ENCODE results near the gene LCE3A. TPM values are rescaled to one million over a fixed set of nuclear protein-coding genes. Genes with fewer than 3 reads are reported as not detected.
A peak's percentile ranks its signal among the peaks of the same experiment; 100 is the strongest.
"Not testable (repeated sequence)": the region's sequence is repeated elsewhere in the genome, so short reads cannot be mapped to it uniquely, and the experiment has no call there.

Gene LCE3A, protein sequence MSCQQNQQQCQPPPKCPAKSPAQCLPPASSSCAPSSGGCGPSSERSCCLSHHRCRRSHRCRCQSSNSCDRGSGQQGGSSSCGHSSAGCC
- total RNA-seq (2014; rRNA removed) = not detected in 2 replicates
- polyA plus RNA-seq (2012) = not detected

- peak; percentile 91 for DNase-seq (ENCODE audit: low read depth)
Measured at GRCh38 chr1:152622803-152623202, at the start of gene LCE3A. Gene LCE3A, minus strand, starts transcription at chr1:152623103. Its CDS starts 0 bp downstream, at chr1:152623103.

- DNase-seq (ENCODE audit: low read depth) = no peak
Measured at GRCh38 chr1:152667648-152668047, 44.7 kb upstream of the LCE3A start.

GRCh38 chr1:152666171-152666570 is 43.3 kb upstream of the LCE3A start:
- not testable (repeated sequence) for DNase-seq (ENCODE audit: low read depth)

DNA sequence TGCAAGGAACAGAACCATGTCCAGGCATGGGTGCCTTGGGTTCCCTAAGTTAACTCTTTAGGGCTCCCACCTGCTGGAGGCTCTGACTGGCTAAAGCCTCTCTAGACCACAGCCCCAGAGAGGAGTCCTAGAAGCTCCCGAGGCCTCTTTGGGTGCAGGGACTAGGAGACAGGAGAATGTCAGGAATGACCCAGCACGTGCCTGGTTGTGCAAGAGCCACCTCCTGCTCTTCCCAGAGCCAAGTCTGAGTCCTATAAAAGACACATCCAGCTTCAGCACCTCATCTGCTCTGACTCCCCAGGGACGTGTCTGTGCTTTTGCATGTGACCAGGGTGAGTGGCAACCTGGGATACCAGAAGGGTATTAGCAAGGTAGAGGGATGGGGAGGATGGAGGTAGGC is 40.2 kb upstream of the LCE3A start, which contains the start of gene LCE2D:
Gene LCE2D, plus strand, starts transcription at position 283 of the 400 bp plus-strand sequence. CDS start 726 bp downstream, outside the sequence.
- DNase-seq (ENCODE audit: low read depth) = no peak

- no peak for DNase-seq (ENCODE audit: low read depth)
Measured at GRCh38 chr1:152658649-152659048, 35.7 kb upstream of the LCE3A start.

DNA sequence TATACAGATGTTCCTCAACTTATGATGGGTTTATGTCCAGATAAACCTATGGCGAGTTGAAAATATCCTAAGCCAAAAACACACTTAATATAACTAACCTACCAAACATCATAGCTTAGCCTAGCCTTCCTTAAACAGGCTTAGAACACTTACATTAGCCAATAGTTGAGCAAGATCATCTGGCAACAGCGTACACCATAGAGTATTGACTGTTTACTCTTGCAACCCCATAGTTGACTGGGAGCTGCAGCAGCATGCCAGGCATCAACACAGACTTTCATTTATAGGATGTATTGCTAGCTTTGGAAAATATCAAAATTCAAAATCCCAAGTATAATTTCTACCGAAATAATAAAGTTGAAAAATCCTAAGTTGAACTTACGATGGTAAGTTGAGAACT is 34.8 kb upstream of the LCE3A start:
- DNase-seq (ENCODE audit: low read depth) = no peak

- DNase-seq (ENCODE audit: low read depth) = no peak
Measured at GRCh38 chr1:152656459-152656858, 33.6 kb upstream of the LCE3A start.

- DNase-seq (ENCODE audit: low read depth) = peak; percentile 47
Measured at GRCh38 chr1:152654110-152654509, 31.2 kb upstream of the LCE3A start.

DNA sequence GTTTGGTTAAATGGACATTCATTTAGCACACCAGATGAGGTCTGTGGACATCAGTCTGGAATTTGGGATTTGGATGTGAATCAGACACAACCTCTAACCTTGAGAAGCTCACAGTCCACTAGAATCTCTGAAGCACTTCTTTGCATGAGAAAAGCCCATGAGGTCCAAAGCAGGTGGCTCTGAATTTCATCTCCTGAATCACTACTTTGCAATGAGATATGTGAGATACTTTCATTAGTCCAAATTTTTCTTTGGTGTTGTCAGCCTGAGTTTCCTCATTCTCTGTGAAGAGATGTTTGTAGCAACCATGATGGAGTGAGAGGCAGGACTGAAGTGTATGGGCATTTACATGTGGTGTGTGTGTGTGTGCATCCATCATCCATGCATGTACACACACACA is 23.8 kb upstream of the LCE3A start:
- peak; percentile 34 for DNase-seq (ENCODE audit: low read depth)

GRCh38 chr1:152645146-152645545 is 22.2 kb upstream of the LCE3A start:
- no peak for DNase-seq (ENCODE audit: low read depth)

GRCh38 chr1:152643945-152644344 is 21.0 kb upstream of the LCE3A start:
- no peak for DNase-seq (ENCODE audit: low read depth)

DNA sequence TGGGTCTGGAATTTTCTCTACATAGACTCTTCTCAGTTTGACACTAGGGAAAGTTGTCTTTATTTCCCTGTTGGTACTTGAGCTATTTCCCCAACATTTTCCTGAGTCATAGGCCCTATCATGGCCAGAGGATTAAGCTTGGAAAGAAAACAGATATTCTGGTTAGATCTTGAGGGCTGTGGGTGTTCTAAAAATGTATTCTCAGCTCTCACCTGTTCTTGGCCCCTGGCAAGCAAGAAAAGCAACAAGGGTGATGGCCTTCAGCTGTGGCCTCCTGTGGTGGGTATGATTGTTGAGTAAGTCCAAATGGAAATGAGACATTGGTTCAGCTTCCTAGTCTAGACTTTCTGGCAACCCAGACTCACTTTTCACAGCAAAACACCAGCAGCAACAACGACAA is 17.4 kb upstream of the LCE3A start:
- peak; percentile 84 for DNase-seq (ENCODE audit: low read depth)

DNA sequence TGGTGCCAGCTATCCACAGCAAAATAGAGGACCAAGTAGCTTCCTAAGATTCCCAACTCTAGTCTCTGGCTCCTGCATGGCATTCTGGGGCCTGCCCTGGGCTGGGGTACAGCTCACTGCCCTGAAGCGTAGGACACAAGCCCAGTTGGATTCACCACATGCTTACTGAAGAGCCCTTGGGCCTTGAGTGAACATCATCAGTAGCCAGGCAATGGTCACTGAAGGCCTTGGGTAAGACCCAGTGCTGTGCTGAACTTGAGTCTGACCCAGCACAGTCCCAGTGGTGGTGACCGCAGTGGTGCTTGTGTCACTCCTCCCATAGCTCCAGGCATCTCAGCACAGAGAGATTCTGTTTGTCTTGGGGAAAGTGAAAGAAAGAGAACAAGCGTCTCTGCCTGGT is 7.7 kb upstream of the LCE3A start:
- DNase-seq (ENCODE audit: low read depth) = no peak

GRCh38 chr1:152626744-152627143 is 3.8 kb upstream of the LCE3A start:
- DNase-seq (ENCODE audit: low read depth) = no peak

- DNase-seq (ENCODE audit: low read depth) = no peak
Measured at GRCh38 chr1:152623203-152623844, 421 bp upstream of the LCE3A start.

DNA sequence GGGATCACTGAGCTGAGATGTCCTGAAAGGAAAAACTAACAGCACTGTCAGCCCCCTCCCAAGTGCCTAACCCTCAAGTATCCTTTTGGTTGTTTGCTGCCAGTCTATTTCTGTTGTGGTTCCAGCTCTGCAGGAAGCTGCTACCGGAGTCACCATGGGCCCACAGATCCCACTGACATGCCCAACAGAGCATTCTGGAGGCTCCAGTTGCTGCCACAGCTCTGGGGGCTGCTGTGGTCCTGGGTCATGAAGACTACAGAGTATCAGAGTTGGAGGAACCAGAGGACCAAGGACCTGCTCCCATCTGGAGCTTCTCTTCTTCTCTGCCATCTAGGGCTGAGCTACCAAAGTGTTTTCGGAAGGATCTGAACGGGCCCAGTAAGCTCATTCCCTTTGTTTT is 910 bp downstream of the LCE3A start:
- DNase-seq (ENCODE audit: low read depth) = no peak

DNA sequence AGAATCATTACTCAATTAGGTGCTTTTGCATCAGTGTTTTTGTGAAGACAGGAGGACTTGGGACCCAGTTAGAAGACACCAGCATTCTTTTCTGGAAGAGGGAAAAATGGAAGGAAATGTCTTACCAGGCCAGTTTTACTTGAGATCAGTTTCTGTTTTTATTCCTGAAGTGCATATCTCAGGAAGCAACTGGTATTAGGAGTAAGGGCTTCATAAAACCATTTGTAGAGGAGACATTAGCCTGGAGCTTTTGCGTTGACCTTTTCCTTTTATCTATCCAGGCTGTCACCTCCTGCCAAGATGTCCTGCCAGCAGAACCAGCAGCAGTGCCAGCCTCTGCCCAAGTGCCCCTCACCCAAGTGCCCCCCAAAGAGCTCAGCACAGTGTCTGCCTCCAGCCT is 9.4 kb downstream of the LCE3A start, which contains the start of gene LCE3B:
Gene LCE3B, plus strand, starts transcription at position 301 of the 400 bp plus-strand sequence. Its CDS starts 0 bp downstream, at position 301.
- no peak for DNase-seq (ENCODE audit: low read depth)

DNA sequence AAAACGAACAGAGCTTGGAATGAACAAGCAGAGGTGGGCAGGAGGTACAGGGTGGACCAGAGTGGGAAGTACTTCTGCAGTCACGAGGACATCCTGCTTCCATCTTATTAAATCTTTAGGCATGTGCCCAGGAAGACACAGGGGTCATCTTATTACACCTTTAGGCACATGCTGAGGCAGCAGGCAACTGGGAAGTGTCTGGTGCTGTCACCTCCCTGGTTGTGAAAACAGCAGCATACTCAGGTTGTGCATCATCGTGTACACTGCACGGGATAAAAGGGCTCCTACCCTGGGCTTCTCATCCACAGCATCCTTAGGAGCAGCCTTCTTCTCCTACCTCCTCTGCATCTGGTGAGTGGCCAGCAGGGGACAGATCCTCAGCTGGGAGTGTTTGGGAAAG is 23.0 kb downstream of the LCE3A start, which contains the start of gene LCE3C:
Gene LCE3C, plus strand, starts transcription at position 301 of the 400 bp plus-strand sequence. CDS start 498 bp downstream, outside the sequence.
- no peak for DNase-seq (ENCODE audit: low read depth)

- DNase-seq (ENCODE audit: low read depth) = no peak
Measured at GRCh38 chr1:152596986-152597385, 25.9 kb downstream of the LCE3A start.

DNA sequence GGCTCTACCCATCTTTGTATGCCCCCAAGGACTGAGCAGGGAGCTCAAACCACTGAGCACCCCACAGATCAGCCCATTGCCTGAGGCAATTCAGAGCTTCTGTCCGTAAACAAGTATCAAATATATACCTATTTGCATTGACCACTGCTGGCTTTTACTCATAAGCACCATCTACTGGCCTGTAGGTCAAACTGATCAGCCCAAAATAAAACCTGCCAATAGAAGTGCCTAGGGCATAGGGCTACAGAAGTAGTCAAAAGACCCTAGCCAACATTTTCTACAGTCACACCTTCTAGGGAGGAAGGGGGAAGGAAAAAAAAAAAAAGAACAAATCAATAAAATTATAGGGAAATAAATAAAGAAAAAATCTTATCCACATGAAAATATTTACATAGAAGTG is 37.3 kb downstream of the LCE3A start:
- DNase-seq (ENCODE audit: low read depth) = no peak

DNA sequence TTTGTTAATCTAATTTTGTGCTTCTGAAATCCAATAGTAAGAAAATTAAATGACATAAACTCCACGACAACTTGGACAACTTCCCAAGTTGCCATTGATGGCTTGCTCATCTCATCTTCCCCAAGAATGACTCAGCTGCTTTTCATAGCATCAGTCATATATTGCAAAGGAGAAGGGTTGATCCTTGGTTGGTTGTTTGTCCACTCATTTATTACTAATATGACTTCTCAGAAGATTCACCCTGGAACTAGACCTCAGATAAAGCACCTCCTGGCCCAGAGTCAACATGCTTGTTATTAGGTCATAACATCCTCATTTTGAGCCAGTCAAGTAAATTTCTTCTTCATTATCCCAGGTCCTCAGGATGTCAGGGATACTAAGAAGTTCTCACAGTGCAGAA is 40.3 kb downstream of the LCE3A start:
- peak; percentile 79 for DNase-seq (ENCODE audit: low read depth)

GRCh38 chr1:152580433-152580832 is 42.5 kb downstream of the LCE3A start, which contains the start of gene LCE3D:
Gene LCE3D, minus strand, starts transcription at chr1:152580516. Its CDS starts 580 bp downstream, at chr1:152579936.
- DNase-seq (ENCODE audit: low read depth) = peak; percentile 5

DNA sequence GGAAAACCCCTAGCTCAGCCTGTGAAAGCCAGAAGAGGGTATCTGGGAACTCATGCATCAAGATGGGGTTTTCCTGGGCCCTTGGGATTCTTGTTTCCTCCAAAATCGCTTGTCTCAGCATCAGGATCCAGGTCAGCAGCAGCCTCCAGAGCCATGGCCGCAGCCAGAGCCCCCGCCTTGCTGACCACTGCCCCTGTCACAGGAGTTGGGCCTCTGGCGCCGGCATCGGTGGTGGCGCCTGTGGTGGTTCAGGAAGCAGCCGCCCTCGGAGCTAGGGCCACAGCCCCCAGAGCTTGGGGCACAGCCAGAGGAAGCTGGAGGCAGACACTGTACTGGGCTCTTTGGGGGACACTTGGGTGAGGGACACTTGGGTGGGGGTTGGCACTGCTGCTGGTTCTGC is 43.4 kb downstream of the LCE3A start:
- not testable (repeated sequence) for DNase-seq (ENCODE audit: low read depth)

All from LHCN-M2 (cell line).